ENCODE data around the gene TPST2. TPM values are rescaled to one million over a fixed set of nuclear protein-coding genes. Genes with fewer than 3 reads are reported as not detected.

Gene TPST2
- total and polyA plus RNA-seq, 9 of the 15 experiments (the other 6 are each of a cell fraction or from before 2014, with no cell fraction given), result 14.2 to 123 (median 60.1) TPM

GRCh38 chr22:26479792-26480610, 109.9 kb downstream of the TPST2 start:
- Histone ChIP-seq H3K4me2 (ENCODE audit: insufficient read depth, low read length) (peak overlapping the region; percentile 97), H3K9ac (ENCODE audit: insufficient read depth in 1 of 2, low read depth in 2 of 2, low read length in 2 of 2) (peak overlapping the region; percentile 80 to 81; a peak in 3 of 4 replicates), H3K79me2 (ENCODE audit: control insufficient read depth, insufficient read depth, low read length) (peaks cover 85% of the 10 kb centered on the region), H3K4me1 (replicated peaks in 1 of 2; ENCODE audit: control insufficient read depth in 2 of 2, insufficient read depth in 2 of 2, low read length in 2 of 2) (peaks cover 14 to 41% of the 10 kb centered on the region in 2 experiments; a peak in 4 of 5 replicates), H3K9me3 (replicated peaks; ENCODE audit: control insufficient read depth, insufficient read depth, low read depth, low read length) (no peaks in the 10 kb centered on the region), H3K27ac (ENCODE audit: extremely low read depth, low read depth, low read length) (peak overlapping the region; percentile 86), H4K20me1 (replicated peaks; ENCODE audit: control insufficient read depth, insufficient read depth, low read length) (no peaks in the 10 kb centered on the region), H3K9me1 (ENCODE audit: control insufficient read depth, insufficient read depth, low read length) (no peaks in the 10 kb centered on the region), H2AFZ (ENCODE audit: low read depth, low read length) (peak overlapping the region; percentile 75), H3K27me3 (ENCODE audit: control insufficient read depth in 2 of 2, insufficient read depth in 2 of 2, low read length in 2 of 2) (no peaks in the 10 kb centered on the region), H3K36me3 (ENCODE audit: control insufficient read depth, insufficient read depth, low read length) (peaks cover 38% of the 10 kb centered on the region; the same call in 2 of the 3 replicates), H3K4me3 (peak overlapping the region; percentile 89)
- intact Hi-C loops (cut with micrococcal nuclease) (loop anchor here (10.0 kb wide), 1 partner anchor 105 kb away; no protein-coding TSS in a partner anchor), in situ Hi-C loops (cut with MboI) (no loop called here)
- peak in 1 of 4 experiments; percentile 35 for DNase-seq (ENCODE audit: extremely low read depth in 1 of 4, low spot score in 3 of 4)
- CTCF ChIA-PET (ENCODE audit: low intra/inter-chr PET ratio), result no interaction called here
- 1% methylated on average over 12 of the region's 12 CpGs for WGBS (ENCODE audit: insufficient coverage, low coverage, missing lambda C conversion rate)
- no TSS peak for BruUV-seq (replicated peaks)
- FAIRE-seq, result peak; percentile 29
- POLR2A ChIA-PET, result interaction anchor here (0.7 to 1.4 kb wide), 6 partner anchors 10 to 45 kb away, joined by 3 to 8 read pairs (median 4); no protein-coding TSS in a partner anchor
- peak; percentile 42 for ATAC-seq
- TF ChIP-seq ZFX (CRISPR knock-in tag; IDR thresholded peaks at IDR 0.05), result peak; percentile 62
- TF ChIP-seq L3MBTL2 (IDR thresholded peaks at IDR 0.05), result 0 out of 2 replicates have a peak, but pooled peaks have one; percentile 10
- no peak for TF ChIP-seq CEBPZ (IDR thresholded peaks at IDR 0.05; ENCODE audit: borderline replicate concordance, low read depth, low read length)
- peak; percentile 85 for TF ChIP-seq CEBPB (tag; IDR thresholded peaks at IDR 0.05)
- TF ChIP-seq ATF7 (IDR thresholded peaks at IDR 0.05), result peak; percentile 84
- TF ChIP-seq ZNF395 (CRISPR knock-in tag; IDR thresholded peaks at IDR 0.05), result 0 out of 2 replicates have a peak, but pooled peaks have one; percentile 22
- TF ChIP-seq HNRNPLL (IDR thresholded peaks at IDR 0.05; ENCODE audit: low read depth, low read length, poor library complexity, severe bottlenecking), result peak; percentile 73
- no peak for TF ChIP-seq JUND (IDR thresholded peaks at IDR 0.05; ENCODE audit: borderline replicate concordance, low read depth, low read length)
- TF ChIP-seq JUND (tag; IDR thresholded peaks at IDR 0.05; ENCODE audit: borderline replicate concordance, low read depth, low read length), result 0 out of 3 replicates have a peak, but pooled peaks have one; percentile 9
- no peak for TF ChIP-seq ZBTB33 (CRISPR knock-in tag; IDR thresholded peaks at IDR 0.05)
- no peak for TF ChIP-seq STAG1 (CRISPR knock-in tag; IDR thresholded peaks at IDR 0.05; ENCODE audit: borderline replicate concordance)
- peak; percentile 90 for TF ChIP-seq SPI1 (IDR thresholded peaks at IDR 0.05; ENCODE audit: borderline replicate concordance, low read depth, low read length)
